SK-N-MC (cell line): ENCODE measurements around the gene TRAPPC5.

Source experiments
- EZH2 ChIP-seq: fragments of 200-600 bp; sonication (generic); IDR thresholded peaks from one replicate; pipeline ENCODE4 v1.6.1; 2017; ENCODE audit warnings: antibody characterized with exemption
- FOXP2 ChIP-seq: optimal IDR thresholded peaks from 2 replicates; pipeline ENCODE3; 2011; ENCODE audit warnings: mild to moderate bottlenecking, moderate library complexity; ENCODE audit not compliant: insufficient read depth; ENCODE audit errors: extremely low read length, control extremely low read depth
- POLR2AphosphoS5 ChIP-seq: IDR thresholded peaks from 2 replicates; pipeline ENCODE4 v1.6.1; 2012; ENCODE audit warnings: mild to moderate bottlenecking, low read depth, low read length, borderline replicate concordance

- TF ChIP-seq EZH2 (no peak), POLR2AphosphoS5 (no peak), FOXP2 (no peak)
Observed at GRCh38 chr19:7706188-7706954, 25.7 kb downstream of the TRAPPC5 start.
